Measurements from ENCODE around the gene THAP8.

- TF ChIP-seq POLR2A (IDR thresholded peaks at IDR 0.05; ENCODE audit: low read depth, low read length) (no peak), POLR2AphosphoS5 (IDR thresholded peaks at IDR 0.05; ENCODE audit: low read depth, low read length) (no peak), TAF1 (IDR thresholded peaks at IDR 0.05; ENCODE audit: low read depth, low read length) (no peak)
Measured at GRCh38 chr19:35990771-35991730, 63.0 kb downstream of the THAP8 start.

Data from GM12891 (cell line).